H9 (cell line): ENCODE data around the gene SPTBN1. TPM values are rescaled to one million over a fixed set of nuclear protein-coding genes. Genes with fewer than 3 reads are reported as not detected.
A peak's percentile ranks its signal among the peaks of the same experiment; 100 is the strongest.

ENCODE experiments used
- DNase-seq: peaks from one replicate; pipeline ENCODE4 v3.0.0-alpha.2; 2017
- H2AFZ ChIP-seq: one replicate; pipeline ENCODE4 v1.6.1; 2013; ENCODE audit warnings: mild to moderate bottlenecking, low read length, control low read depth, moderate library complexity
- H2AK5ac ChIP-seq: 2 replicates; pipeline ENCODE4 v1.6.1; 2013; ENCODE audit warnings: low read length, control low read depth, mixed read lengths; ENCODE audit not compliant: insufficient read length
- H2BK120ac ChIP-seq: one replicate; pipeline ENCODE4 v1.6.1; 2013; ENCODE audit warnings: low read depth, mild to moderate bottlenecking, low read length, control low read depth, inconsistent platforms; ENCODE audit not compliant: poor library complexity, severe bottlenecking
- H2BK12ac ChIP-seq: 2 replicates; pipeline ENCODE4 v1.6.1; 2013; ENCODE audit warnings: low read length, control low read depth, mixed read lengths, low read depth; ENCODE audit not compliant: insufficient read length
- H2BK15ac ChIP-seq: 2 replicates; pipeline ENCODE4 v1.6.1; 2013; ENCODE audit warnings: low read depth, low read length, control low read depth
- H2BK20ac ChIP-seq: one replicate; pipeline ENCODE4 v1.6.1; 2013; ENCODE audit warnings: low read depth, mild to moderate bottlenecking, low read length, control low read depth, inconsistent platforms; ENCODE audit not compliant: poor library complexity, severe bottlenecking
- H2BK5ac ChIP-seq: 2 replicates; pipeline ENCODE4 v1.6.1; 2013; ENCODE audit warnings: low read length, control low read depth, mixed read lengths; ENCODE audit not compliant: insufficient read length
- H3K14ac ChIP-seq: 2 replicates; pipeline ENCODE4 v1.6.1; 2013; ENCODE audit warnings: low read length, control low read depth; ENCODE audit not compliant: insufficient read depth
- H3K18ac ChIP-seq: 2 replicates; pipeline ENCODE4 v1.6.1; 2013; ENCODE audit warnings: low read depth, mild to moderate bottlenecking, mixed read lengths, low read length, control low read depth; ENCODE audit not compliant: insufficient read length
- H3K23ac ChIP-seq: 2 replicates; pipeline ENCODE4 v1.6.1; 2013; ENCODE audit warnings: low read length, control low read depth, mixed read lengths, low read depth; ENCODE audit not compliant: insufficient read length
- H3K23me2 ChIP-seq: 2 replicates; pipeline ENCODE4 v1.6.1; 2013; ENCODE audit warnings: low read depth, mild to moderate bottlenecking, mixed read lengths, low read length, control low read depth; ENCODE audit not compliant: insufficient read length, poor library complexity, severe bottlenecking
- H3K27ac ChIP-seq: 2 replicates; pipeline ENCODE4 v1.5.1; 2013; ENCODE audit warnings: low read length, control low read depth, mixed read lengths, low read depth; ENCODE audit not compliant: insufficient read length
- H3K27me3 ChIP-seq: 2 replicates; pipeline ENCODE4 v1.6.1; 2013; ENCODE audit warnings: low read length, control low read depth, inconsistent platforms; ENCODE audit not compliant: insufficient read depth
- H3K4ac ChIP-seq: 2 replicates; pipeline ENCODE4 v1.6.1; 2013; ENCODE audit warnings: low read depth, mild to moderate bottlenecking, control low read depth, inconsistent platforms, low read length, moderate library complexity
- H3K4me1 ChIP-seq: 2 replicates; pipeline ENCODE4 v1.6.1; 2013; ENCODE audit warnings: low read length, control low read depth, inconsistent platforms; ENCODE audit not compliant: insufficient read depth
- H3K4me2 ChIP-seq: 2 replicates; pipeline ENCODE4 v1.6.1; 2013; ENCODE audit warnings: low read length, control low read depth, mixed read lengths; ENCODE audit not compliant: insufficient read length, insufficient read depth
- H3K56ac ChIP-seq: 2 replicates; pipeline ENCODE4 v1.6.1; 2013; ENCODE audit warnings: low read depth, mild to moderate bottlenecking, mixed read lengths, low read length, control low read depth; ENCODE audit not compliant: insufficient read length
- H3K79me1 ChIP-seq: 2 replicates; pipeline ENCODE4 v1.6.1; 2013; ENCODE audit warnings: low read depth, mild to moderate bottlenecking, moderate library complexity, low read length, control low read depth, inconsistent platforms; ENCODE audit not compliant: insufficient read depth, poor library complexity, severe bottlenecking
- H3K79me2 ChIP-seq: 2 replicates; pipeline ENCODE4 v1.6.1; 2013; ENCODE audit warnings: low read length, control low read depth, inconsistent platforms; ENCODE audit not compliant: insufficient read depth
- H3K9ac ChIP-seq: 2 replicates; pipeline ENCODE4 v1.6.1; 2013; ENCODE audit warnings: low read length, control low read depth, mixed read lengths; ENCODE audit not compliant: insufficient read length; ENCODE audit errors: extremely low read depth
- H3K9me3 ChIP-seq: one replicate; pipeline ENCODE4 v1.6.1; 2013; ENCODE audit warnings: low read depth, low read length, inconsistent platforms; ENCODE audit not compliant: control insufficient read depth
- H3T11ph ChIP-seq: one replicate; pipeline ENCODE4 v1.6.1; 2013; ENCODE audit warnings: mild to moderate bottlenecking, low read length, control low read depth, inconsistent platforms
- H4K20me1 ChIP-seq: one replicate; pipeline ENCODE4 v1.6.1; 2013; ENCODE audit not compliant: control insufficient read depth, insufficient read length, insufficient read depth
- H4K5ac ChIP-seq: 2 replicates; pipeline ENCODE4 v1.6.1; 2013; ENCODE audit warnings: low read depth, mild to moderate bottlenecking, mixed read lengths, low read length, control low read depth; ENCODE audit not compliant: insufficient read length
- H4K8ac ChIP-seq: replicated peaks from 2 replicates; pipeline ENCODE4 v1.6.1; 2013; ENCODE audit warnings: low read length, control low read depth, mixed read lengths, low read depth; ENCODE audit not compliant: insufficient read length
- H4K91ac ChIP-seq: 2 replicates; pipeline ENCODE4 v1.6.1; 2013; ENCODE audit warnings: low read depth, mild to moderate bottlenecking, moderate library complexity, mixed read lengths, low read length, control low read depth; ENCODE audit not compliant: insufficient read length
- H3K27ac Mint-ChIP-seq, 3 experiments: 2 replicates in 2 of 3; 3 replicates in 1 of 3; pipeline ENCODE4 v1.8.0; 2020 to 2021; ENCODE audit warnings: mixed read lengths in 3 of 3, mild to moderate bottlenecking in 1 of 3, moderate library complexity in 1 of 3
- H3K27me3 Mint-ChIP-seq: 2 replicates; pipeline ENCODE4 v1.8.0; 2021; ENCODE audit warnings: low read depth, mild to moderate bottlenecking, moderate library complexity, mixed read lengths
- H3K36me3 Mint-ChIP-seq, 3 experiments: 2 replicates in 2 of 3; 3 replicates in 1 of 3; pipeline ENCODE4 v1.8.0; 2020 to 2021; ENCODE audit warnings: low read depth in 3 of 3, mixed read lengths in 3 of 3; ENCODE audit not compliant: insufficient read depth in 1 of 3
- H3K4me1 Mint-ChIP-seq, 2 experiments: 2 replicates each; pipeline ENCODE4 v1.8.0; 2020; ENCODE audit warnings: mixed read lengths in 2 of 2
- H3K4me3 Mint-ChIP-seq, 2 experiments: 2 replicates in 1 of 2; 3 replicates in 1 of 2; pipeline ENCODE4 v1.8.0; 2020 to 2021; ENCODE audit warnings: mild to moderate bottlenecking in 2 of 2, mixed read lengths in 2 of 2, moderate library complexity in 1 of 2
- H3K9me3 Mint-ChIP-seq, 2 experiments: 2 replicates in 1 of 2; 3 replicates in 1 of 2; pipeline ENCODE4 v1.8.0; 2020; ENCODE audit warnings: mild to moderate bottlenecking in 2 of 2, mixed read lengths in 2 of 2, moderate library complexity in 1 of 2
- CTCF ChIP-seq: fragments of 200-600 bp; sonication (generic); conservative IDR thresholded peaks from 3 replicates; pipeline ENCODE4 v1.8.0; 2021; ENCODE audit warnings: antibody characterized with exemption, mild to moderate bottlenecking
- WGBS: extraction: QIAGEN DNeasy Blood & Tissue Kit; methylation state at CpG from one replicate; pipeline ENCODE4 v1.1.7; 2013; ENCODE audit warnings: missing lambda C conversion rate, low lambda C conversion rate, mixed read lengths; ENCODE audit not compliant: insufficient read length; ENCODE audit errors: extremely low coverage; 5-methylcytosine and 5-hydroxymethylcytosine counted together
- total RNA-seq: library from RNA; stranded (reverse); gene quantifications from 2 replicates; pipeline ENCODE4 v1.2.1, GENCODE V29; 2021

Gene SPTBN1
- total RNA-seq, 1 experiment from 2014 or later = 164 TPM

GRCh38 chr2:54606393-54606958 lies 150.3 kb downstream of the SPTBN1 start:
- Histone ChIP-seq H3K4ac (no peak overlapping the region), H3K9ac (no peak overlapping the region)
- H3K4me1 Mint-ChIP-seq = peaks cover 69 to 70% of the 10 kb centered on the region in 2 experiments

More at GRCh38 chr2:54606393-54606958, 150.3 kb downstream of the SPTBN1 start:
- Mint-ChIP-seq H3K9me3 (no peaks in the 10 kb centered on the region), H3K4me3 (no peak overlapping the region), H3K36me3 (peaks cover 3 to 12% (median 4%) of the 10 kb centered on the region in 3 experiments), H3K27ac (peak overlapping the region in 1 of 3 experiments; percentile 26; a peak in 1 of 7 replicates), H3K27me3 (no peaks in the 10 kb centered on the region)
- Histone ChIP-seq H3K23ac (no peak overlapping the region), H3K23me2 (peaks cover 2% of the 10 kb centered on the region), H2BK5ac (no peak overlapping the region), H3K14ac (no peak overlapping the region), H3K79me1 (peaks cover 6% of the 10 kb centered on the region), H4K8ac (no peak overlapping the region), H3K56ac (no peak overlapping the region), H3K27me3 (no peaks in the 10 kb centered on the region), H4K91ac (no peak overlapping the region), H2BK20ac (no peak overlapping the region), H3K18ac (no peak overlapping the region), H2BK15ac (no peak overlapping the region), H3K79me2 (peaks cover 35% of the 10 kb centered on the region), H2BK120ac (no peak overlapping the region), H3K9me3 (no peaks in the 10 kb centered on the region), H2BK12ac (no peak overlapping the region), H2AK5ac (no peak overlapping the region), H3K4me2 (no peak overlapping the region), H3K27ac (no peak overlapping the region), H4K5ac (no peak overlapping the region), H3K4me1 (peaks cover 14% of the 10 kb centered on the region; the same call in 1 of the 2 replicates), H4K20me1 (peaks cover 4% of the 10 kb centered on the region), H3T11ph (no peak overlapping the region), H2AFZ (no peak overlapping the region)
- no peak for DNase-seq
- no peak for TF ChIP-seq CTCF
- no CpG with 5 or more reads among the region's 12 CpGs for WGBS
